ENCODE measurements around the gene COLQ.

COLQ gene

GRCh38 chr3:15519096-15519495 lies 2.4 kb downstream of the COLQ start:
- DNase-seq = no peak

GRCh38 chr3:15514663-15515340 lies 6.7 kb downstream of the COLQ start:
- no peak for DNase-seq

DNA sequence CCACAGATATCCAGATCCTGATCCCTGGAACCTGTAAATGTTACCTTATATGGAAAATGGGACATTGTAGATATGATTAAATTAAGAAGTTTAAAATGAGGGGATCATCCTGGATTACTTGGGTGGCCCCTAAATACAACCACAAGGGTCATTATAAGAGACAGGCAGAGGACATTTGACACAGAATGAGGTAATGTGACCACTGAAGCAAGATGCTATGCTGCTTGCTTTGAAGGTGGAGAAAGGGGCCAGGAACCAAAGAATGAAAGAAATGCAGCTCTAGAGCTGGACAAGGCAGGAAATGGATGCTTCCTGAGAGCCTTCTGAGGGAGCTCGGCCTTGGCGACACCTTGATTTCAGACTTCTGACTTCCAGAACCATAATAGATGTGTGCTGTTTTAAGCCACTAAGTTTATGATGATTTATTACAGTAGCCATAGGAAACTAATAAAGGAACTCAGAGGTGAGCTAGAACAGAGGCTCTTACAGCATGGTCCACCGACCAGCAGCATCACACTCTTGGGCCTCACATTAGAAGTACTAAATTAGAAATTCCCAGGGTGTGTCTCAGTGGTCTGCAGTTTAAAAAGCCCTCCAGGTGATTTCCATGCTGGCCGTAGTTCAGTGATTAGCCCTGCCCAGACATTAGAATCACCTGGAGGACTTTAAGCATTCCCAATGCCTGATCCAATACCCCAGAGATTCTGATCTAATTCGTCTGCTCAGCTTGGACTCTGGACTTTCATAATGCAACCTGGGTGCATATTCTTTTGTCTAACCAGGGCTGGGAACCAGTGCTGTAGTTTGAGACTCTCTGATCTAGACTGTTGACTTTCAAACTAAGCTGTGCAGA lies 7.5 kb downstream of the COLQ start:
- DNase-seq = no peak

DNA sequence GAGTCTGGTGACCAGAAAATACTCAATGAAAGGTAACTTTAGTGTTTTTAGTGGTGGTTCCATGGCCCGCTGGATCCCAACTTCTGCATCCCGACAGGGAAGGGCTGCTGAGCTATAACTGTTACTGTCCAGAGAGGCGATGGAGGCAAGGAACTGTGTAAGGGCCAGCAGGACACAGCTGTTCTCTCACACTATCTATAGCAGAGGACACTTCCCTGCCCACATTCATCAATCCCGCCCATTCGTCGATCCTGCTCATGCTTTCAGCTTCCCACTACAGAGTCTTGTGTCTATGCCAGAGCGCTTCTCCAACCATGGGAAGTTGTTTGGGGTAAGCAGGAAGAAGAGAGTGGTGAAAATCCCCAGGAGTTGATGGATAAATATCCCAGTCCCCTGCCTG lies 8.4 kb downstream of the COLQ start:
- DNase-seq = no peak

DNA sequence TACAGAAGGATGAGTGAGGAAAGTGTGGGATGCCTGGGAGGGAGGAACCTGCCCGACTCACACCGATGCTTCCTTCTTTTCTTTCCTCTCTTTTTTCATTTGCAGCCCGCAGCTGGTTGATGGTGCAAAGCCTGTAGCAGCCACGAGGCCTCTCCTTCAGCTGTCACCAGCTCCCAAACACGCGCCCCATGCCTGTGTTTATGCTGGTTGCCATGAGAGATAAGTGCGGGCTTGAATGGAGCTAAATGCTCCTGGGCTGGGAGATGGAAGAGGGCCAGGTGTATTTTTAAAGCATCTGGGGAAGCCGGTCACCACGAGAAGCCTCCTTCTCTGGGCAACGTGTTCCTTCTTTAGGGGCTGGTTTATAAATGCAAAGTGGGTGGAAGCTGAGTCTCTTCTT lies 9.3 kb downstream of the COLQ start:
- DNase-seq = no peak

- DNase-seq = no peak
Measured at GRCh38 chr3:15511156-15511555, 10.3 kb downstream of the COLQ start.

GRCh38 chr3:15510493-15510892 lies 11.0 kb downstream of the COLQ start:
- DNase-seq = no peak

DNA sequence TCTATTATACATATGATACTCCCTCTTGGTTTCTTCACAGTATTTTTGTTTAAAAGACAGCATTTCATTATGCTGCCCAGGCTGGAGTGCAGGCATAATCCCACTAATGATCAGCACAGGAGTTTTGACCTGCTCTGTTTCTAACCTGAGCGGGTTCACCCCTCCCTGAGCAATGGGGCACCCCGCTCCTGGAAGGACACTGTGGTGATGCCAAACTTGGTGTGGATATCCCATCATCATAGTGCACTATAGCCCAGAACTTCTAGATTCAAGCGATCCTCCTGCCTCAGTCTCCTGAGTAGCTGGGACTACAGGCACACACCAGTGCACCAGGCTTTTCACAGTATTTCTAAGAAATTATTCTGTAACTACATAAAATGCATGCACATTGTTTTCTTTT lies 14.9 kb downstream of the COLQ start:
- DNase-seq = no peak

- DNase-seq = no peak
Measured at GRCh38 chr3:15505479-15506165, 15.9 kb downstream of the COLQ start.

- DNase-seq = no peak
Measured at GRCh38 chr3:15502616-15503015, 18.9 kb downstream of the COLQ start.

GRCh38 chr3:15501126-15501525 lies 20.4 kb downstream of the COLQ start:
- DNase-seq = no peak

DNA sequence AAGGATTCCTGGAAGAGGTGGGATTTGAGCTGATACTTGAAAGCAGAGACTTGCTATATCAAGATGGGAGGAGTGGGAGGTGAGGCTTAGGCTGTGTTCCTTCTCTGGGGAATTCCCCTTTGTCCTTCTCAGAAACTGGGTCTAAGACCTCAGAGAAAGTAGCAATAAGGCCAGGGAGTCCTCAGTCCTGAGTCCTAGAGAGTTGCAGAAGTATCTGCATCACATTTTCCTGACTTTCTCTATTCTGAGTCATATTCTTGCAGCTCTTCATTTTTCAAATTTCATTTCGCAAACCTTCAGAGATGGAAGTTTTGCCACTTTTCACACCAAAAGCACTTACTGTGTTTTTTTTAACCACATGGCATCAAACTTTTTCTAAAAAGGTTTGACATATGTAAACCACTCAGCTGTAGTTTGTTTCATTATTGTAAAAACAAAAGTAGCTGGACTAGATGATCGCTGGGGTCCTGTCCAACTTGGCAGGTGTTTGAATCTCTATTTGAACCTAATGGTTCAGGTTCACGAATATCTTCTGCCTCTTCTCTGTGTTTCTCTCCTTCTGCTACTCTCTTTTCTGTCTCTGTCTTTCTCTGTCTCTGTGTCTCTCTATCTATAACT lies 21.3 kb downstream of the COLQ start:
- DNase-seq = no peak

- no peak for DNase-seq
Measured at GRCh38 chr3:15499536-15499935, 22.0 kb downstream of the COLQ start.

DNA sequence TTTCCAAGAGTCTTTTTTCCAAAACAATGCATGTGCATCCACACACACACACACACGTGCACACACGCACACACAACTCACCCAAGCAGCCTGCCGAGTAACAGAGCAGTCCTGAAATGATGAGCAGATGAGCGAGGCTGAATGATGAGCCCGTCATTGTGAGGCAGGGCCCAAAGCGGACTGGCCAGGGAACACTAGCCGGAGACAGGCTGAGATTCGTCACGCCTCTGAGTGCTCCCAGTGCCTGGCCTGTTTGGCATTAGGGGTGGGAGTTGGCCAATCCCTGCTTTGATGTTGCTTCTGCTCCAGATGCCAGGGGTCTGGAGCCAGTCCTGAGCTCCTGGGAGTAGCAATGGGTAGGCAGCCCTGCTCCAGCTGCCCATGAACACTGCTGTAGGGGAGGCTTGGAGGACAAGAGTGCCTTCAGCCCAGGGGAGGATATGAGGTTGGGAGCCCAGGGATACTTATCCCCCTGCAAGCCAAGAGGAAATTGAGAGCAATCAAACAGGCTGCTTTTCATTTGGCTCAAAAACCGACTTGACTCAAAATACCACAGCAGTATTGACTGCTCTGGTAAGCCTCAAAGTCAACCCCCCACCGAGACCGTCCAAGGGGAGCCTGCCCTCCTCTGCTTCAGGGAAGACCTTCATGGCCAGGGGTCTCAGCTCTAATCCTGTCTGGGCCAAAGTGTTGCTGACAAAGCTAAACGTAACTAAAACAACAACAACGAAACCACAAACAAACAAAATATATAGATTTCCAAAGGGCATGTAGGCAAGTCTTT lies 22.9 kb downstream of the COLQ start:
- no peak for DNase-seq

- DNase-seq = no peak
Measured at GRCh38 chr3:15497964-15498363, 23.5 kb downstream of the COLQ start.

DNA sequence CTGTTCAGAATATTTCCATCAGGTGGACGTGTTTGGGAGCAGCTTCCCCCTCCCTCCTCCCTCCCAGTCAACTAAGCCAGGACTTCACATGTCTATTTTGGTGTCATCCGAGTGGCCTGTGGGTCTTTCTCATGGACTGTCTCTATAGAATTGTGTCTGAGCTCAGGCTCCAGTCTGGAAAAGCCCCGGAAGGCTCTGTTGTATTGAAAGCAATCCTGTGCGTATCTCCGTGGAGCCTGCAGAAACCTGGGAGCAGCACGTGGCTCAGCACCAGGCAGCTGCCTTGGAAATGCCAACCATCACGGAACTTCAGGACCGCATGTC lies 25.2 kb downstream of the COLQ start:
- no peak for DNase-seq

DNA sequence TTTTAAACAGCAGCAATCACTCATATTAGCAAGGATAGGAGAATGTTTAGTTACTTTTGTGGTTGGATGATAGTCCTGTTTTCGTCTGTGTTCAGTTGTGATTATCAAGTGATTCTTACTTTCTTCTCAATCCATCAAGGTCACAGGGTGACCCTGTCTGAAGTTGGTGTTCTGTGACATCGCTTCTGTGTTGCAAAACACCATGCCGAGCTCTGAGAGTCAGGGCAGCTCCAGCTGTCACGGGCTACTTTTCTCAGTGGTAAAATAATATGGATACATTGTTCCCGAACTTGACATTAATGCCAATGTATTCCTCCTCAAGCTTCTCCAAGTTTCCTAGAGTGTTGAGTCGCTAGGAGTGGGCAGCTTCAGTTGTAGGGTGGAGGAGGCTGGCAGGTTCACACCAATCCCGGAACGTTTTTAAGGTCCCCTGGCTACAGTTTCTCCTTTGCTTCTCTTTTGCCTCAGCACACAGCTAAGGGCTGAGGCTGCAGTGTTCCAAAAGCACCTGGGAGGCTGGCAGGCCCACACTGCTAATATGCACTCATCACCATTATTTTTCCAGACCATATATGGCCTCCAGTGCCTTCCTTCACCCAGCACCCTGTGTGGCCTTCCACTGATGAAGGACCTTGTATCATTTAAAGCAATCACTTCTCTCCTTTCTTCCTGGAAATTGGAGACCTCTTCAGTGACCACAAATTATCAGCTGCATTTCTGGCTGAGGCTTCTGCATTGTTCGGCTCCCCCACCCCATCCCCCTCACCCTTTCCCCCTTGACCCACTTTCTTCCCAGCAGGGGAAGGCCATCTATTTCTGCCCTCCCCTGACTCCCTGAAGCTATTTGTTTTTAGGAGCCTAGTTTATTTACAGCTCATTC lies 25.8 kb downstream of the COLQ start:
- DNase-seq = no peak

DNA sequence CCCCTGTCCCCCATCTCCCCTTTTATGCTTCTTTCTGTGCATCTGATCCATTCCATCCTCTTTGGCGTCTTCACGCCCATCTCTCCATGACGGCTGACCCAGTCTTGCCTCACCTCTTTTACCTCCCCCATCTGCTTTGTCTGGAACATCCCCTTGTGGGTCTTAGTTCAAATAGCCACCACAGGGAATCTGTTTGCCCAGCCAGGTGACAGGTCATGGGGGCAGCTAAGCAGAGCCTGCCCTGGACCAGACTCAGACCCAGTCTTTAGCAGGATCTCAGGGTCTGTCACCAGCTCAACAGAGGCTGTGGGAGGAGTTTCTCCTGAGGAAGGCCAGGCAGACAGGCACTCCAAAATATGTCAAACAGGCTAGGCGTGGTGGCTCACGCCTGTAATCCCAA lies 28.1 kb downstream of the COLQ start:
- no peak for DNase-seq

- no peak for DNase-seq
Measured at GRCh38 chr3:15492847-15493360, 28.6 kb downstream of the COLQ start.

GRCh38 chr3:15491143-15491542 lies 30.4 kb downstream of the COLQ start:
- no peak for DNase-seq

- no peak for DNase-seq
Measured at GRCh38 chr3:15490158-15490557, 31.3 kb downstream of the COLQ start.

GRCh38 chr3:15488002-15488401 lies 33.5 kb downstream of the COLQ start:
- DNase-seq = no peak

All from stimulated activated CD8-positive, alpha-beta memory T cell treated with anti-CD3 and anti-CD28 coated beads, Interleukin-4, amount 100 ng/mL, for 48 hours (primary cell).